HepG2 (cell line): ENCODE measurements around the gene NUDT13. TPM values are rescaled to one million over a fixed set of nuclear protein-coding genes. Genes with fewer than 3 reads are reported as not detected.
A peak's percentile ranks its signal among the peaks of the same experiment; 100 is the strongest.

Experiments
- DMAP1 ChIP-seq: IDR thresholded peaks from 2 replicates; pipeline ENCODE4 v1.6.1; 2016
- ERF ChIP-seq: IDR thresholded peaks from 2 replicates; pipeline ENCODE4 v1.6.1; 2018; ENCODE audit warnings: missing biosample characterization, missing genetic modification reagents
- GABPA ChIP-seq, 2 experiments: IDR thresholded peaks; 2 replicates each; pipeline ENCODE4 v1.6.1; 2011 to 2016; ENCODE audit warnings: low read depth in 2 of 2, low read length in 1 of 2, missing biosample characterization in 1 of 2, missing genetic modification characterization in 1 of 2
- GFI1 ChIP-seq: sonication (generic); formaldehyde crosslinking; IDR thresholded peaks from 2 replicates; pipeline ENCODE4 v1.5.0; 2020; ENCODE audit warnings: missing genetic modification reagents, mild to moderate bottlenecking, borderline replicate concordance
- HCFC1 ChIP-seq: fragments of 150-350 bp; IDR thresholded peaks from 2 replicates; pipeline ENCODE4 v1.6.1; 2014; ENCODE audit warnings: low read depth, low read length
- KDM1A ChIP-seq: IDR thresholded peaks from 2 replicates; pipeline ENCODE4 v1.6.1; 2016; ENCODE audit warnings: missing compliant biosample characterization
- KDM3A ChIP-seq: IDR thresholded peaks from 2 replicates; pipeline ENCODE4 v1.6.1; 2018; ENCODE audit warnings: low read depth, missing compliant biosample characterization
- LBX2 ChIP-seq: sonication (generic); formaldehyde crosslinking; IDR thresholded peaks from 2 replicates; pipeline ENCODE4 v1.5.0; 2020; ENCODE audit warnings: missing genetic modification reagents, mild to moderate bottlenecking, borderline replicate concordance
- LCORL ChIP-seq, 2 experiments: fragments of 450-650 bp in 1 of 2; sonication (generic) in 1 of 2; formaldehyde crosslinking in 1 of 2; IDR thresholded peaks; 2 replicates each; pipeline versions ENCODE4 v1.5.0 to v1.6.1; 2017 to 2020; ENCODE audit warnings: antibody characterized with exemption in 1 of 2, missing genetic modification reagents in 1 of 2
- MIXL1 ChIP-seq: IDR thresholded peaks from 2 replicates; pipeline ENCODE4 v1.6.1; 2016
- MNT ChIP-seq: fragments of 450-650 bp; IDR thresholded peaks from 2 replicates; pipeline ENCODE4 v1.6.1; 2016
- NONO ChIP-seq, 2 experiments: fragments of 450-650 bp in 1 of 2; sonication (generic) in 1 of 2; formaldehyde crosslinking in 1 of 2; IDR thresholded peaks in 1 of 2; conservative IDR thresholded peaks in 1 of 2; 2 replicates each; pipeline versions ENCODE4 v1.6.1 to v1.8.0; 2017 to 2022; ENCODE audit warnings: mild to moderate bottlenecking in 1 of 2, missing genetic modification reagents in 1 of 2, moderate library complexity in 1 of 2
- PCBP2 ChIP-seq: fragments of 200-400 bp; formaldehyde crosslinking; optimal IDR thresholded peaks from 2 replicates; pipeline ENCODE3; 2018; ENCODE audit warnings: low read length, low read depth; ENCODE audit not compliant: poor library complexity, severe bottlenecking
- POLR2A ChIP-seq, 2 experiments: IDR thresholded peaks; 2 replicates each; pipeline ENCODE4 v1.6.1; 2011; ENCODE audit warnings: low read depth in 2 of 2, low read length in 2 of 2, mild to moderate bottlenecking in 1 of 2, moderate library complexity in 1 of 2; ENCODE audit not compliant: insufficient read depth in 1 of 2
- SSRP1 ChIP-seq: IDR thresholded peaks from 2 replicates; pipeline ENCODE4 v1.6.1; 2016; ENCODE audit warnings: control low read depth
- TOE1 ChIP-seq: sonication (generic); formaldehyde crosslinking; IDR thresholded peaks from 2 replicates; pipeline ENCODE4 v1.4.0; 2020; ENCODE audit warnings: mild to moderate bottlenecking, missing genetic modification reagents
- TSC22D2 ChIP-seq: sonication (generic); formaldehyde crosslinking; IDR thresholded peaks from 2 replicates; pipeline ENCODE4 v1.5.1; 2020; ENCODE audit warnings: missing genetic modification reagents, mild to moderate bottlenecking, borderline replicate concordance
- U2AF2 ChIP-seq: fragments of 200-400 bp; formaldehyde crosslinking; IDR thresholded peaks from 2 replicates; pipeline ENCODE4 v1.6.1; 2017; ENCODE audit warnings: low read depth, mild to moderate bottlenecking, low read length
- ZBTB4 ChIP-seq: sonication (generic); formaldehyde crosslinking; IDR thresholded peaks from 2 replicates; pipeline ENCODE4 v1.4.0; 2020; ENCODE audit warnings: missing genetic modification reagents, mild to moderate bottlenecking, borderline replicate concordance
- ZFP91 ChIP-seq: sonication (generic); formaldehyde crosslinking; IDR thresholded peaks from 2 replicates; pipeline ENCODE4 v1.9.0; 2022; ENCODE audit warnings: missing genetic modification reagents, mild to moderate bottlenecking, borderline replicate concordance
- ZNF20 ChIP-seq: sonication (generic); formaldehyde crosslinking; IDR thresholded peaks from 2 replicates; pipeline ENCODE4 v1.4.0; 2020; ENCODE audit warnings: mild to moderate bottlenecking, moderate library complexity, missing genetic modification reagents
- ZNF772 ChIP-seq: sonication (generic); formaldehyde crosslinking; IDR thresholded peaks from 2 replicates; pipeline ENCODE4 v1.5.0; 2020; ENCODE audit warnings: mild to moderate bottlenecking, missing genetic modification reagents
- ZNF883 ChIP-seq: sonication (generic); formaldehyde crosslinking; IDR thresholded peaks from 2 replicates; pipeline ENCODE4 v1.5.1; 2020; ENCODE audit warnings: mild to moderate bottlenecking, missing genetic modification reagents; ENCODE audit errors: not compliant biosample characterization
- ZZZ3 ChIP-seq: sonication (generic); formaldehyde crosslinking; IDR thresholded peaks from 2 replicates; pipeline ENCODE4 v1.4.0; 2020; ENCODE audit warnings: missing genetic modification reagents, mild to moderate bottlenecking, borderline replicate concordance
- polyA plus RNA-seq, 8 experiments: library from polyadenylated mRNA; depleted of rRNA in 3 of 8; stranded (reverse) in 7 of 8; unstranded in 1 of 8; fragments of >200 nt; fragmentation: Illumina TruSeq in 4 of 8; extraction: Trizol in 4 of 8; gene quantifications; 2 replicates each; pipeline versions ENCODE4 v1.2.1 to v1.2.3, GENCODE V29; 2011 to 2016; ENCODE audit warnings: low read depth in 4 of 8, missing spikeins in 1 of 8, mixed read lengths in 1 of 8; ENCODE audit not compliant: insufficient read depth in 1 of 8
- total RNA-seq, 5 experiments: library from RNA; depleted of rRNA; stranded (reverse); fragments of >200 nt; fragmentation: Illumina TruSeq; extraction: Trizol; gene quantifications; 2 replicates each; pipeline ENCODE4 v1.2.3, GENCODE V29; 2016; ENCODE audit warnings: low read depth in 1 of 5

NUDT13 gene
- total and polyA plus RNA-seq, 2 of the 13 experiments (the other 11 are each of a cell fraction or from before 2014, with no cell fraction given): 4.2 to 6.5 TPM

- TF ChIP-seq GFI1 (CRISPR knock-in tag) (no peak), TOE1 (CRISPR knock-in tag) (no peak), POLR2A (IDR thresholded peaks at IDR 0.05; ENCODE audit: insufficient read depth in 1 of 2, low read depth in 2 of 2, low read length in 2 of 2) (peak; percentile 68 to 71), SSRP1 (CRISPR knock-in tag) (peak; percentile 95), HCFC1 (peak; percentile 96), ZNF883 (CRISPR knock-in tag) (no peak), U2AF2 (no peak), ERF (CRISPR knock-in tag) (no peak; the same call in 1 of the 2 replicates), ZNF20 (CRISPR knock-in tag) (no peak), TSC22D2 (CRISPR knock-in tag) (no peak), GABPA (IDR thresholded peaks at IDR 0.05; ENCODE audit: low read depth, low read length) (peak; percentile 79), GABPA (CRISPR knock-in tag; IDR thresholded peaks at IDR 0.05; ENCODE audit: low read depth) (peak; percentile 95), MIXL1 (CRISPR knock-in tag) (peak; percentile 66), ZNF772 (0 out of 2 replicates have a peak, but pooled peaks have one; percentile 20), MNT (no peak), ZZZ3 (CRISPR knock-in tag) (no peak), KDM1A (CRISPR knock-in tag) (no peak), ZBTB4 (no peak), NONO (IDR thresholded peaks at IDR 0.05) (no peak), NONO (CRISPR knock-in tag; conservative IDR thresholded peaks at IDR 0.05) (0 out of 2 replicates have a peak, but pooled peaks have one; percentile 21), ZFP91 (no peak), LCORL (IDR thresholded peaks at IDR 0.05) (no peak), LCORL (CRISPR knock-in tag; IDR thresholded peaks at IDR 0.05) (no peak), KDM3A (CRISPR knock-in tag) (no peak), PCBP2 (no peak), DMAP1 (no peak; the same call in 1 of the 2 replicates), LBX2 (CRISPR knock-in tag) (no peak)
Measured at GRCh38 chr10:73110345-73110849, at the start of gene NUDT13 (continued).
